ENCODE measurements around the gene TM9SF1. TPM values are rescaled to one million over a fixed set of nuclear protein-coding genes. Genes with fewer than 3 reads are reported as not detected.
A peak's percentile ranks its signal among the peaks of the same experiment; 100 is the strongest.

The TM9SF1 gene
- total and polyA plus RNA-seq, 9 of the 15 experiments (the other 6 are each of a cell fraction or from before 2014, with no cell fraction given) = 5.3 to 20.3 (median 11.8) TPM

DNA sequence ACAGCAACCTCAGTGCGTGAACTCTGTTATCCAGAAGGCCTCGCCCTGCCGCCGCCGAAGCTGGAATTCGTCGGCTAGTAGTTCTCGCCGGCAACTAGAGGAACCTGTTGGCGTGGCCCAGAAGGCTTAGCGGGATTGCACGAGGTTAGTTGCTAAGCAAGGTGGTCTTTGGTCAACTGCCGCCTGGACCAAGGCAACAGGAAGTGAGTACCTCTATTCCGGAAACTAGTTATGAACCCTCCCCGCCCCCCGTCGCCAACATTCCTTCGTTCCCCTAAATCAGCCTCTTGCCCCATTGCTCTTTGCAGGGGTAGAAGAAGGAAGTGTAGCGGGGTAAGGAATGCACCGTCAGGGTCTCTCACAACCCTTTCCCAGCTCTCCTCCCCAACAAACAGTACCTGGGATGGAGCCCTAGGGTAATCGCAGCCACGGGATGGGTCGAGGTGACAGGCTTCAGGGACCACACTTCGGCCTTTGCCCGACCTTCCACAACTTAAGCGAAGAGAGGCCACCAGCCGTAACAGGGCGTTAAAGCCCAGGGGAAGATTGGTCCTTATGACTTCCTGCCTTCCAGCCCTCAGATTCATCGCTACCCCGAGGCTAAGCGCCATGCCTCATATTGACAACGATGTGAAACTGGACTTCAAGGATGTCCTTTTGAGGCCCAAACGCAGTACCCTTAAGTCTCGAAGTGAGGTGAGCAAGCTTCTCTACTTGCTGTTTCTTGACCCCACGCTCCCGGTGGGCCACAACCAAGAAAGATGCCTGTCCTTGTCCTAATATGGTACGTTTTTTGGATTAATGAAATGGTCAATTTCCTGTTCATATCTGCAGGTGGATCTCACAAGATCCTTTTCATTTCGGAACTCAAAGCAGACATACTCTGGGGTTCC, 37.6 kb upstream of the TM9SF1 start, which contains the start of gene GMPR2 (continued):
- TF ChIP-seq, protein P1, sequence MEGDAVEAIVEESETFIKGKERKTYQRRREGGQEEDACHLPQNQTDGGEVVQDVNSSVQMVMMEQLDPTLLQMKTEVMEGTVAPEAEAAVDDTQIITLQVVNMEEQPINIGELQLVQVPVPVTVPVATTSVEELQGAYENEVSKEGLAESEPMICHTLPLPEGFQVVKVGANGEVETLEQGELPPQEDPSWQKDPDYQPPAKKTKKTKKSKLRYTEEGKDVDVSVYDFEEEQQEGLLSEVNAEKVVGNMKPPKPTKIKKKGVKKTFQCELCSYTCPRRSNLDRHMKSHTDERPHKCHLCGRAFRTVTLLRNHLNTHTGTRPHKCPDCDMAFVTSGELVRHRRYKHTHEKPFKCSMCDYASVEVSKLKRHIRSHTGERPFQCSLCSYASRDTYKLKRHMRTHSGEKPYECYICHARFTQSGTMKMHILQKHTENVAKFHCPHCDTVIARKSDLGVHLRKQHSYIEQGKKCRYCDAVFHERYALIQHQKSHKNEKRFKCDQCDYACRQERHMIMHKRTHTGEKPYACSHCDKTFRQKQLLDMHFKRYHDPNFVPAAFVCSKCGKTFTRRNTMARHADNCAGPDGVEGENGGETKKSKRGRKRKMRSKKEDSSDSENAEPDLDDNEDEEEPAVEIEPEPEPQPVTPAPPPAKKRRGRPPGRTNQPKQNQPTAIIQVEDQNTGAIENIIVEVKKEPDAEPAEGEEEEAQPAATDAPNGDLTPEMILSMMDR (IDR thresholded peaks at IDR 0.05 in 2 of 3, conservative IDR thresholded peaks at IDR 0.05 in 1 of 3; ENCODE audit: insufficient read depth in 2 of 3, low read depth in 1 of 3, low read length in 3 of 3) = no peak
- TF ChIP-seq HMG20A (CRISPR knock-in tag; conservative IDR thresholded peaks at IDR 0.05) (no peak), NFIX (CRISPR knock-in tag; IDR thresholded peaks at IDR 0.05; ENCODE audit: low read depth) (no peak), ELF2 (CRISPR knock-in tag; IDR thresholded peaks at IDR 0.05) (0 out of 2 replicates have a peak, but pooled peaks have one; percentile 30), KAT7 (CRISPR knock-in tag; IDR thresholded peaks at IDR 0.05; ENCODE audit: borderline replicate concordance) (peak; percentile 62; the same call in 1 of the 2 replicates), RCOR1 (IDR thresholded peaks at IDR 0.05; ENCODE audit: borderline replicate concordance in 1 of 2, low read depth in 2 of 2, low read length in 2 of 2) (no peak), YBX1 (IDR thresholded peaks at IDR 0.05) (no peak), TSHZ1 (CRISPR knock-in tag; IDR thresholded peaks at IDR 0.05) (no peak), ZNF280A (IDR thresholded peaks at IDR 0.05; ENCODE audit: low read depth, partially characterized antibody) (no peak), ZNF217 (CRISPR knock-in tag; IDR thresholded peaks at IDR 0.05) (no peak), RBM17 (IDR thresholded peaks at IDR 0.05; ENCODE audit: borderline replicate concordance, low read depth, low read length) (no peak), CXXC5 (CRISPR knock-in tag; IDR thresholded peaks at IDR 0.05) (no peak), MEIS2 (IDR thresholded peaks at IDR 0.05; ENCODE audit: partially characterized antibody) (no peak), GTF2E2 (tag; IDR thresholded peaks at IDR 0.05) (no peak), GATA2 (CRISPR knock-in tag; IDR thresholded peaks at IDR 0.05) (no peak), SMARCC2 (IDR thresholded peaks at IDR 0.05; ENCODE audit: low read depth) (no peak)
- TF ChIP-seq, protein P2, sequence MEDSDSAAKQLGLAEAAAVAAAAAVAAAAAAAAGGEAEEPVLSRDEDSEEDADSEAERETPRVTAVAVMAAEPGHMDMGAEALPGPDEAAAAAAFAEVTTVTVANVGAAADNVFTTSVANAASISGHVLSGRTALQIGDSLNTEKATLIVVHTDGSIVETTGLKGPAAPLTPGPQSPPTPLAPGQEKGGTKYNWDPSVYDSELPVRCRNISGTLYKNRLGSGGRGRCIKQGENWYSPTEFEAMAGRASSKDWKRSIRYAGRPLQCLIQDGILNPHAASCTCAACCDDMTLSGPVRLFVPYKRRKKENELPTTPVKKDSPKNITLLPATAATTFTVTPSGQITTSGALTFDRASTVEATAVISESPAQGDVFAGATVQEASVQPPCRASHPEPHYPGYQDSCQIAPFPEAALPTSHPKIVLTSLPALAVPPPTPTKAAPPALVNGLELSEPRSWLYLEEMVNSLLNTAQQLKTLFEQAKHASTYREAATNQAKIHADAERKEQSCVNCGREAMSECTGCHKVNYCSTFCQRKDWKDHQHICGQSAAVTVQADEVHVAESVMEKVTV (CRISPR knock-in tag; IDR thresholded peaks at IDR 0.05) = no peak
- TF ChIP-seq, protein P3, sequence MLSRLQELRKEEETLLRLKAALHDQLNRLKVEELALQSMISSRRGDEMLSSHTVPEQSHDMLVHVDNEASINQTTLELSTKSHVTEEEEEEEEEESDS (CRISPR knock-in tag; IDR thresholded peaks at IDR 0.05) = no peak
